IPS-11a (cell line): ENCODE measurements around the gene PRR14.
A peak's percentile ranks its signal among the peaks of the same experiment; 100 is the strongest.
"Not testable (repeated sequence)": the region's sequence is repeated elsewhere in the genome, so short reads cannot be mapped to it uniquely, and the experiment has no call there.

Experiments
- H3K4me3 ChIP-seq: one replicate; pipeline ENCODE4 v1.5.1; 2013; ENCODE audit warnings: low read depth, low read length, control low read depth

PRR14 gene

GRCh38 chr16:30628628-30629540 is 21.9 kb upstream of the PRR14 start:
- H3K4me3 ChIP-seq, result no peak overlapping the region

GRCh38 chr16:30632454-30632853 is 18.3 kb upstream of the PRR14 start:
- not testable (repeated sequence) for H3K4me3 ChIP-seq

GRCh38 chr16:30633526-30633925 is 17.2 kb upstream of the PRR14 start:
- no peak overlapping the region for H3K4me3 ChIP-seq

GRCh38 chr16:30636599-30636998 is 14.2 kb upstream of the PRR14 start:
- H3K4me3 ChIP-seq, result no peak overlapping the region

- not testable (repeated sequence) for H3K4me3 ChIP-seq
Measured at GRCh38 chr16:30637139-30637538, 13.6 kb upstream of the PRR14 start.

GRCh38 chr16:30637944-30638343 is 12.8 kb upstream of the PRR14 start:
- H3K4me3 ChIP-seq, result no peak overlapping the region

- H3K4me3 ChIP-seq, result no peak overlapping the region
Measured at GRCh38 chr16:30641378-30641982, 9.3 kb upstream of the PRR14 start.

GRCh38 chr16:30644334-30644830 is 6.4 kb upstream of the PRR14 start:
- H3K4me3 ChIP-seq, result no peak overlapping the region

- no peak overlapping the region for H3K4me3 ChIP-seq
Measured at GRCh38 chr16:30645727-30646126, 5.0 kb upstream of the PRR14 start.

- no peak overlapping the region for H3K4me3 ChIP-seq
Measured at GRCh38 chr16:30647274-30647571, 3.5 kb upstream of the PRR14 start.

GRCh38 chr16:30649725-30650368 is 913 bp upstream of the PRR14 start:
- H3K4me3 ChIP-seq, result no peak overlapping the region

GRCh38 chr16:30651124-30652004 is 604 bp downstream of the PRR14 start:
- H3K4me3 ChIP-seq, result peak overlapping the region; percentile 55

GRCh38 chr16:30652005-30652296 is 1.2 kb downstream of the PRR14 start:
- peak overlapping the region; percentile 34 for H3K4me3 ChIP-seq

GRCh38 chr16:30652718-30653117 is 2.0 kb downstream of the PRR14 start:
- no peak overlapping the region for H3K4me3 ChIP-seq

- H3K4me3 ChIP-seq, result no peak overlapping the region
Measured at GRCh38 chr16:30654856-30655255, 4.1 kb downstream of the PRR14 start.

GRCh38 chr16:30655815-30656347 is 5.1 kb downstream of the PRR14 start:
- no peak overlapping the region for H3K4me3 ChIP-seq

- no peak overlapping the region for H3K4me3 ChIP-seq
Measured at GRCh38 chr16:30656388-30656787, 5.6 kb downstream of the PRR14 start.

GRCh38 chr16:30656974-30657865 is 6.5 kb downstream of the PRR14 start:
- peak overlapping the region; percentile 33 for H3K4me3 ChIP-seq

GRCh38 chr16:30657866-30658730 is 7.3 kb downstream of the PRR14 start, which contains the start of gene FBRS:
FBRS (plus strand) TSS chr16:30658431; CDS start chr16:30659519, 1,088 bp downstream.
- H3K4me3 ChIP-seq, result peak within 1 kb of the TSS; percentile 94
